HepG2 (cell line): ENCODE measurements around the gene LAMC3. TPM values are rescaled to one million over a fixed set of nuclear protein-coding genes. Genes with fewer than 3 reads are reported as not detected.

Experiments used
- EZH2 ChIP-seq: conservative IDR thresholded peaks from 2 replicates; pipeline ENCODE4 v1.6.1; 2012; ENCODE audit warnings: mild to moderate bottlenecking, low read depth, low read length, moderate library complexity
- KAT8 ChIP-seq: IDR thresholded peaks from 2 replicates; pipeline ENCODE4 v1.6.1; 2016; ENCODE audit warnings: missing genetic modification reagents, missing compliant biosample characterization
- MAX ChIP-seq: IDR thresholded peaks from 2 replicates; pipeline ENCODE4 v1.6.1; 2012; ENCODE audit warnings: inconsistent platforms
- MIER2 ChIP-seq: IDR thresholded peaks from 2 replicates; pipeline ENCODE4 v1.6.1; 2016; ENCODE audit warnings: missing biosample characterization, missing genetic modification reagents
- PHB2 ChIP-seq: fragments of 450-650 bp; IDR thresholded peaks from 2 replicates; pipeline ENCODE4 v1.6.1; 2018; ENCODE audit not compliant: partially characterized antibody
- PHF21A ChIP-seq: sonication (generic); formaldehyde crosslinking; IDR thresholded peaks from 2 replicates; pipeline ENCODE4 v1.5.0; 2020; ENCODE audit warnings: mild to moderate bottlenecking, missing genetic modification reagents
- POLR2AphosphoS2 ChIP-seq: IDR thresholded peaks from 2 replicates; pipeline ENCODE4 v1.6.1; 2011; ENCODE audit warnings: low read depth, low read length, improper control_type of control experiment
- SALL1 ChIP-seq: sonication (generic); formaldehyde crosslinking; IDR thresholded peaks from 2 replicates; pipeline ENCODE4 v1.8.0; 2022; ENCODE audit warnings: mild to moderate bottlenecking, missing genetic modification reagents
- SIX1 ChIP-seq: sonication (generic); formaldehyde crosslinking; IDR thresholded peaks from 2 replicates; pipeline ENCODE4 v1.4.0; 2020; ENCODE audit warnings: missing genetic modification reagents, borderline replicate concordance
- SKIL ChIP-seq: sonication (generic); formaldehyde crosslinking; IDR thresholded peaks from 2 replicates; pipeline ENCODE4 v1.8.0; 2022; ENCODE audit warnings: missing genetic modification reagents, mild to moderate bottlenecking, moderate library complexity, borderline replicate concordance
- ZGPAT ChIP-seq: IDR thresholded peaks from 2 replicates; pipeline ENCODE4 v1.6.1; 2016; ENCODE audit warnings: mild to moderate bottlenecking
- ZMYM4 ChIP-seq: sonication (generic); formaldehyde crosslinking; IDR thresholded peaks from 2 replicates; pipeline ENCODE4 v1.8.1; 2023; ENCODE audit warnings: mild to moderate bottlenecking, missing genetic modification reagents
- ZNF30 ChIP-seq: sonication (generic); formaldehyde crosslinking; IDR thresholded peaks from 2 replicates; pipeline ENCODE4 v1.5.0; 2020; ENCODE audit warnings: mild to moderate bottlenecking, missing genetic modification reagents
- ZNF326 ChIP-seq: sonication (generic); formaldehyde crosslinking; IDR thresholded peaks from 2 replicates; pipeline ENCODE4 v1.4.0; 2020; ENCODE audit warnings: missing genetic modification reagents, borderline replicate concordance
- ZNF337 ChIP-seq: sonication (generic); formaldehyde crosslinking; IDR thresholded peaks from 2 replicates; pipeline ENCODE4 v1.5.1; 2020; ENCODE audit warnings: missing genetic modification reagents, low read depth, mild to moderate bottlenecking, borderline replicate concordance
- ZNF510 ChIP-seq: sonication (generic); formaldehyde crosslinking; IDR thresholded peaks from 2 replicates; pipeline ENCODE4 v1.4.0; 2020; ENCODE audit warnings: low read depth, mild to moderate bottlenecking, missing genetic modification reagents
- ZNF513 ChIP-seq: sonication (generic); formaldehyde crosslinking; conservative IDR thresholded peaks from 2 replicates; pipeline ENCODE4 v1.5.0; 2020; ENCODE audit warnings: missing genetic modification reagents
- ZNF556 ChIP-seq: sonication (generic); formaldehyde crosslinking; IDR thresholded peaks from 2 replicates; pipeline ENCODE4 v1.4.0; 2020; ENCODE audit warnings: mild to moderate bottlenecking, missing genetic modification reagents, borderline replicate concordance
- ZNF557 ChIP-seq: sonication (generic); formaldehyde crosslinking; IDR thresholded peaks from 2 replicates; pipeline ENCODE4 v1.4.0; 2020; ENCODE audit warnings: missing genetic modification reagents
- ZNF772 ChIP-seq: sonication (generic); formaldehyde crosslinking; IDR thresholded peaks from 2 replicates; pipeline ENCODE4 v1.5.0; 2020; ENCODE audit warnings: mild to moderate bottlenecking, missing genetic modification reagents
- polyA plus RNA-seq, 8 experiments: library from polyadenylated mRNA; depleted of rRNA in 3 of 8; stranded (reverse) in 7 of 8; unstranded in 1 of 8; fragments of >200 nt; fragmentation: Illumina TruSeq in 4 of 8; extraction: Trizol in 4 of 8; gene quantifications; 2 replicates each; pipeline versions ENCODE4 v1.2.1 to v1.2.3, GENCODE V29; 2011 to 2016; ENCODE audit warnings: low read depth in 4 of 8, missing spikeins in 1 of 8, mixed read lengths in 1 of 8; ENCODE audit not compliant: insufficient read depth in 1 of 8
- total RNA-seq, 5 experiments: library from RNA; depleted of rRNA; stranded (reverse); fragments of >200 nt; fragmentation: Illumina TruSeq; extraction: Trizol; gene quantifications; 2 replicates each; pipeline ENCODE4 v1.2.3, GENCODE V29; 2016; ENCODE audit warnings: low read depth in 1 of 5
- TF ChIP-seq, protein P1 (sequence below): sonication (generic); formaldehyde crosslinking; IDR thresholded peaks from 2 replicates; pipeline ENCODE4 v1.5.1; 2020; ENCODE audit warnings: missing genetic modification reagents, mild to moderate bottlenecking, borderline replicate concordance
- TF ChIP-seq, protein P2 (sequence below): IDR thresholded peaks from 2 replicates; pipeline ENCODE4 v1.6.1; 2016

LAMC3 gene
- total and polyA plus RNA-seq, 2 of the 13 experiments (the other 11 are each of a cell fraction or from before 2014, with no cell fraction given) = 0.07 to 0.57 TPM

DNA sequence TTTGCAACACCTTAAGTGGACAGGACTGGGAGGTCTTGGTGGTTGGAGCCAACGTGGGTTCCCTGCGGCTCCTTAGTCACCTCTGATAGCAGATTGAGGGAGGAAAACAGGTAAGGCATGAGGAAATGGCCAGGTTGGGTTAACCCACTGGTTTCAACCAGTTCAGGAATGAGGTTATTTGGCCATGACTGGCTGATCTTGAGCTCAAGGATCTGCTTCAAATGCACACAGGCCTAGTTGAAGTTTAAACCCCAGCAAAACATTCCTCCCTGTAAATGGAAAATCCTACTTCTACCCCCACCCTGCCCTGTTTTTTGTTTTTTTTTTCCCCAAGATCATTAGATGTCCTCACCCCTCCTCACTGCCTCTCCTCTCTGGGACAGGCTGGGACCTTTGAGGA lies 113.2 kb downstream of the LAMC3 start (continued):
- TF ChIP-seq ZNF30 (CRISPR knock-in tag) (no peak), ZNF556 (CRISPR knock-in tag) (no peak), PHF21A (CRISPR knock-in tag) (peak; percentile 52; the same call in 1 of the 2 replicates), ZNF513 (CRISPR knock-in tag) (no peak), SKIL (CRISPR knock-in tag) (no peak), ZNF510 (CRISPR knock-in tag) (no peak), SIX1 (CRISPR knock-in tag) (no peak), EZH2 (no peak), ZNF557 (CRISPR knock-in tag) (no peak), ZNF337 (CRISPR knock-in tag) (no peak), ZNF326 (CRISPR knock-in tag) (no peak), SALL1 (CRISPR knock-in tag) (no peak), ZNF772 (0 out of 2 replicates have a peak, but pooled peaks have one; percentile 29), MIER2 (CRISPR knock-in tag) (no peak), PHB2 (no peak), MAX (peak; percentile 58), POLR2AphosphoS2 (no peak), ZGPAT (CRISPR knock-in tag) (no peak), KAT8 (CRISPR knock-in tag) (no peak), ZMYM4 (no peak)
- TF ChIP-seq, protein P1, sequence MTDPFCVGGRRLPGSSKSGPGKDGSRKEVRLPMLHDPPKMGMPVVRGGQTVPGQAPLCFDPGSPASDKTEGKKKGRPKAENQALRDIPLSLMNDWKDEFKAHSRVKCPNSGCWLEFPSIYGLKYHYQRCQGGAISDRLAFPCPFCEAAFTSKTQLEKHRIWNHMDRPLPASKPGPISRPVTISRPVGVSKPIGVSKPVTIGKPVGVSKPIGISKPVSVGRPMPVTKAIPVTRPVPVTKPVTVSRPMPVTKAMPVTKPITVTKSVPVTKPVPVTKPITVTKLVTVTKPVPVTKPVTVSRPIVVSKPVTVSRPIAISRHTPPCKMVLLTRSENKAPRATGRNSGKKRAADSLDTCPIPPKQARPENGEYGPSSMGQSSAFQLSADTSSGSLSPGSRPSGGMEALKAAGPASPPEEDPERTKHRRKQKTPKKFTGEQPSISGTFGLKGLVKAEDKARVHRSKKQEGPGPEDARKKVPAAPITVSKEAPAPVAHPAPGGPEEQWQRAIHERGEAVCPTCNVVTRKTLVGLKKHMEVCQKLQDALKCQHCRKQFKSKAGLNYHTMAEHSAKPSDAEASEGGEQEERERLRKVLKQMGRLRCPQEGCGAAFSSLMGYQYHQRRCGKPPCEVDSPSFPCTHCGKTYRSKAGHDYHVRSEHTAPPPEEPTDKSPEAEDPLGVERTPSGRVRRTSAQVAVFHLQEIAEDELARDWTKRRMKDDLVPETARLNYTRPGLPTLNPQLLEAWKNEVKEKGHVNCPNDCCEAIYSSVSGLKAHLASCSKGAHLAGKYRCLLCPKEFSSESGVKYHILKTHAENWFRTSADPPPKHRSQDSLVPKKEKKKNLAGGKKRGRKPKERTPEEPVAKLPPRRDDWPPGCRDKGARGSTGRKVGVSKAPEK = no peak
- TF ChIP-seq, protein P2, sequence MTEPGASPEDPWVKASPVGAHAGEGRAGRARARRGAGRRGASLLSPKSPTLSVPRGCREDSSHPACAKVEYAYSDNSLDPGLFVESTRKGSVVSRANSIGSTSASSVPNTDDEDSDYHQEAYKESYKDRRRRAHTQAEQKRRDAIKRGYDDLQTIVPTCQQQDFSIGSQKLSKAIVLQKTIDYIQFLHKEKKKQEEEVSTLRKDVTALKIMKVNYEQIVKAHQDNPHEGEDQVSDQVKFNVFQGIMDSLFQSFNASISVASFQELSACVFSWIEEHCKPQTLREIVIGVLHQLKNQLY = no peak
